Measurements from ENCODE around the gene KIAA0040.
"Not testable (repeated sequence)": the region's sequence is repeated elsewhere in the genome, so short reads cannot be mapped to it uniquely, and the experiment has no call there.

KIAA0040 gene

GRCh38 chr1:175134500-175134899 is 58.1 kb downstream of the KIAA0040 start:
- no peak for DNase-seq (ENCODE audit: low spot score)

- no peak for DNase-seq (ENCODE audit: low spot score)
Observed at GRCh38 chr1:175133673-175134435, 58.7 kb downstream of the KIAA0040 start.

GRCh38 chr1:175132436-175132835 is 60.1 kb downstream of the KIAA0040 start:
- DNase-seq (ENCODE audit: low spot score): no peak

- DNase-seq (ENCODE audit: low spot score): no peak
Observed at GRCh38 chr1:175131095-175131494, 61.5 kb downstream of the KIAA0040 start.

GRCh38 chr1:175130649-175131045 is 61.9 kb downstream of the KIAA0040 start:
- DNase-seq (ENCODE audit: low spot score): no peak

GRCh38 chr1:175129997-175130648 is 62.5 kb downstream of the KIAA0040 start:
- DNase-seq (ENCODE audit: low spot score): no peak

GRCh38 chr1:175129644-175129996 is 63.0 kb downstream of the KIAA0040 start:
- no peak for DNase-seq (ENCODE audit: low spot score)

- no peak for DNase-seq (ENCODE audit: low spot score)
Observed at GRCh38 chr1:175129182-175129581, 63.4 kb downstream of the KIAA0040 start.

- DNase-seq (ENCODE audit: low spot score): no peak
Observed at GRCh38 chr1:175128523-175128922, 64.1 kb downstream of the KIAA0040 start.

- DNase-seq (ENCODE audit: low spot score): no peak
Observed at GRCh38 chr1:175127565-175127964, 65.0 kb downstream of the KIAA0040 start.

- no peak for DNase-seq (ENCODE audit: low spot score)
Observed at GRCh38 chr1:175126347-175126746, 66.2 kb downstream of the KIAA0040 start.

GRCh38 chr1:175124861-175125260 is 67.7 kb downstream of the KIAA0040 start:
- DNase-seq (ENCODE audit: low spot score): no peak

- no peak for DNase-seq (ENCODE audit: low spot score)
Observed at GRCh38 chr1:175120511-175120910, 72.1 kb downstream of the KIAA0040 start.

- no peak for DNase-seq (ENCODE audit: low spot score)
Observed at GRCh38 chr1:175118375-175119367, 73.9 kb downstream of the KIAA0040 start.

GRCh38 chr1:175116903-175117302 is 75.7 kb downstream of the KIAA0040 start:
- DNase-seq (ENCODE audit: low spot score): no peak

- DNase-seq (ENCODE audit: low spot score): no peak
Observed at GRCh38 chr1:175116210-175116798, 76.3 kb downstream of the KIAA0040 start.

- DNase-seq (ENCODE audit: low spot score): no peak
Observed at GRCh38 chr1:175114996-175115395, 77.6 kb downstream of the KIAA0040 start.

- DNase-seq (ENCODE audit: low spot score): not testable (repeated sequence)
Observed at GRCh38 chr1:175108331-175108820, 84.2 kb downstream of the KIAA0040 start.
